Muscle layer of duodenum (tissue), 2 donors: Measurements from ENCODE around the gene STXBP5.

ENCODE experiments used
- H3K27ac ChIP-seq: one replicate; pipeline ENCODE4 v1.7.0; 2013; ENCODE audit warnings: mild to moderate bottlenecking, low read length
- H3K27me3 ChIP-seq: one replicate; pipeline ENCODE4 v1.7.0; 2013; ENCODE audit warnings: low read depth, mild to moderate bottlenecking, control low read depth, low read length
- H3K36me3 ChIP-seq, 2 donors: one replicate each; pipeline ENCODE4 v1.7.0; 2013; ENCODE audit warnings: low read length in 2 of 2, control low read depth in 1 of 2, mild to moderate bottlenecking in 1 of 2; ENCODE audit not compliant: insufficient read depth in 2 of 2, control insufficient read depth in 1 of 2
- H3K4me1 ChIP-seq, 2 donors: one replicate each; pipeline ENCODE4 v1.7.0; 2013; ENCODE audit warnings: low read length in 2 of 2, mild to moderate bottlenecking in 2 of 2, control low read depth in 1 of 2, moderate library complexity in 1 of 2; ENCODE audit not compliant: insufficient read depth in 2 of 2, control insufficient read depth in 1 of 2
- H3K4me3 ChIP-seq, 2 donors: one replicate each; pipeline ENCODE4 v1.7.0; 2013; ENCODE audit warnings: low read length in 2 of 2, low read depth in 1 of 2, mild to moderate bottlenecking in 1 of 2
- H3K9me3 ChIP-seq, 2 donors: one replicate each; pipeline ENCODE4 v1.7.0; 2013; ENCODE audit warnings: low read length in 2 of 2, control low read depth in 1 of 2, mild to moderate bottlenecking in 1 of 2; ENCODE audit not compliant: control insufficient read depth in 1 of 2
- donor health status: healthy.

Gene STXBP5

DNA sequence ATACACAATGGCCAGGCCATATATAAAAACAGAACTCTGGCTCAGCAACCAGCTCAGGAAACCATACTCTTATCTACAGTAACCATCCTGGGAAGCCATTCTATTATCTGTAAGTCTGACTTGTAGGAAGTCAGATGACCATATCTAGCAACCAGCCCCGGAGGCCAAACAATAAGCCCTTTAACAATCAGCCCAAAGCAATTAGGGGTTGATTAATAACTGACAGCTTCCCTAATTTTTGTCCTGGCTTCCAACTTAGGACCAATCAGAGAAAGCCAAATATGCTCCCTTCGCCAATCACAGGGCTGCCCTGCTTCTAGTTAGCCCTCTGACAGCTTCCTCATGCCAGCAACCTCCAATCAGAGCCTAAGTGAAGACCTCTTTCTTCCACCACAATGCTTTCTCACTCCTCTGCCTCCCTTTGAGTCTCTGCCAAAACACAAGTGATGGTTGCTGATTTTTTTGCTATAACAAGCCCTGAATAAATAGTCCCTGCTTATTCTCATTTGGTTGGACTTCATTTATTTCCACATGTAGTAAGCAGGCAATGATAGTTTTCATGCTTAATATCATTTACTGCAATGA lies 37.8 kb upstream of the STXBP5 start:
- Histone ChIP-seq H3K36me3 (no peaks in the 10 kb centered on the region), H3K4me1 (no peaks in the 10 kb centered on the region), H3K27ac (no peak overlapping the region), H3K9me3 (no peaks in the 10 kb centered on the region), H3K4me3 (no peak overlapping the region), H3K27me3 (no peaks in the 10 kb centered on the region)

DNA sequence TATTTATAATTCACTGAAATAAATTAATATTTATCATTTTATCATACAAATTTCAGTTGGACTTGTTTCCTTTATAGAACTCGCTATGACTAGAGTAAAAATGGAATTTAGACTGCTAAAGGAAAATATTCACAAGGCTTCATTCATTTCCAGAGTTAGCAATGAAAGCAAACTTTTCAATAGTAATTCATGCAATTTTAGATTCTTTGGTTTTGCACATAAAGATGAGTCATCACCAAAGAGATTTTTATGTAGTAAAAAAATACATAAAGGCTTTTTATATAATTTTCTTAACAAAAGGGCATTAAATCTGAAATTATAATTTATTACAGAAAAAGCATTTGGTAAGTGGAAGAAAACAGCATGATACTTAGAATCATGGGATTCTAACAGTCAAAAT lies 37.2 kb upstream of the STXBP5 start:
- Histone ChIP-seq H3K9me3 (no peaks in the 10 kb centered on the region), H3K4me1 (no peaks in the 10 kb centered on the region), H3K27ac (no peak overlapping the region), H3K4me3 (no peak overlapping the region), H3K36me3 (no peaks in the 10 kb centered on the region), H3K27me3 (no peaks in the 10 kb centered on the region)

DNA sequence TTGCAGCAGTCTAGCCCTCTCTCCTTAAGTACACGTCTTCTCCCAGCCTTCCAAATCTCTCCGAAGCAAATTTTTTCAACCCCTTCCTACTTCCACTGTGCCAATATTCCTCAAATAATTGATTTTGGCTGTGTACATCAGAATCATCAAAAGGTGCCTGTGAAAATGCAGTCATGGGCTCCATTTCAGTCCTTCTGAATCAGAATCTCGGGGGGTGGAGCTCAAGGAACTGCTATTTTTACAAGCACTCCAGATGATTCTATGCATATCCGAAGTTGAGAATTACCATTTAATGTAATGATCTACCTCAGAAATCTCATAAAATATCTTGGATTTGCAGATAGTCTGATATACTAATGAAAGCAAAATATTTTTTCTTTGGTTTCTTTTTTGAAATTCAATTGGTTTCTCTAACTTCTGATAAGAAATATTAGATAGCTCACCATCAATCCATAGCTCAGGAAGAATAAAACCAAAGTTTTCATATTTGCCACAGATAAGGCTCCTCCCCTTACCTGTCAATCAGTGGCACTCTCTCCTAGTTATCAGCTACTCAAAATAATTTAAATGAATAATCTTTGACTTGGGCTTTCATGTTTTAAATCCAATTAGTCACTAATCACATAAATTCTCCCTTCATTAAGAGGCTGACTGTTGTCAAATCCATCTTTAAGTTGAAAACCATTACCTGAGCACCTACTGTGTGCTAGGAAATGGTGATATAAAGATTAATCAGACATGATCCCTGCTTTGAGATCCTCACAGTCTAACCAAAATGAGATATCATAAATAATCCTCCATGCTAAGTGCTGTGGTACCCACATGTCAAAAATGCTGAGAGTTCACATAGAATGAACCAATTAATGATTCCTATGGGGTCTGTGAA lies 36.4 kb upstream of the STXBP5 start:
- Histone ChIP-seq H3K4me3 (no peak overlapping the region), H3K9me3 (no peaks in the 10 kb centered on the region), H3K4me1 (no peaks in the 10 kb centered on the region), H3K27ac (no peak overlapping the region), H3K36me3 (no peaks in the 10 kb centered on the region), H3K27me3 (no peaks in the 10 kb centered on the region)

DNA sequence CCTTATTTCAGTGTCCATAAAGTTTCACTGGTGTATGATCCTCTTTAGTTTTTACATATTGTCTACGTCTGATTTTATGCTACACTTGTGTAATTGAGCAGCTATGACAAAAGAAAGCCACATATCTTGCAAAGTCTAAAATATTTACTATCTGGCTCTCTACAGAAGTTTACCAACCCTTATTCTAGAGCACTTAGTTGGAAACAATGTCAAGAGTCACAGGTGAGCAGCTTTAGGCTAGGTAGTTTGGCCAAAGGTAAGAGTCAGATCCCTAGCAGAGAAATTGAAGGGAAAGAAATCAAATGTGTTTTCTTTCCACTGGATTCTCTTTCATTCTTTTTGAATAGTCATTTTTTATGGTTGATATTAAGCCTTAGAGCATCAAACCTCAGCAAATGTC lies 34.7 kb upstream of the STXBP5 start:
- Histone ChIP-seq H3K27me3 (no peaks in the 10 kb centered on the region), H3K27ac (no peak overlapping the region), H3K36me3 (no peaks in the 10 kb centered on the region), H3K4me1 (no peaks in the 10 kb centered on the region), H3K9me3 (no peaks in the 10 kb centered on the region), H3K4me3 (no peak overlapping the region)

DNA sequence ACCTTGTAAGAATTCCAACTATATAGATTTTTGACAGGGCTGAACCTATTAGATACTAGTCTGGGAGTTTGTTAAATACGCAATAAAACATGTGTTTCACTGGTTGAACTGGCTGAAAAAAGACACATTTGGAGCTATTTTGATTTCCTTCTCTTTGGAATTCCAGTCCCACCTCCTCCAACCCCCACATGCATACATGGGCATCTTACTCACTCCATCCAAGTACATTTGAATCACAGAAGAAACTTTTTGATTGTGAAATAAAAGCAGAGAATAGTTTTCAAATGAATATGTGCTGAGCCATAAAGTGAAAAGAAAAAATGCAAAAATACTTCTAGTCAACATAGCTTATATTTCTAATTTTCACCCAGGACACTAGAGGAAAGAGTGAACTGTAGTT lies 33.9 kb upstream of the STXBP5 start:
- no peaks in the 10 kb centered on the region for H3K36me3 ChIP-seq

DNA sequence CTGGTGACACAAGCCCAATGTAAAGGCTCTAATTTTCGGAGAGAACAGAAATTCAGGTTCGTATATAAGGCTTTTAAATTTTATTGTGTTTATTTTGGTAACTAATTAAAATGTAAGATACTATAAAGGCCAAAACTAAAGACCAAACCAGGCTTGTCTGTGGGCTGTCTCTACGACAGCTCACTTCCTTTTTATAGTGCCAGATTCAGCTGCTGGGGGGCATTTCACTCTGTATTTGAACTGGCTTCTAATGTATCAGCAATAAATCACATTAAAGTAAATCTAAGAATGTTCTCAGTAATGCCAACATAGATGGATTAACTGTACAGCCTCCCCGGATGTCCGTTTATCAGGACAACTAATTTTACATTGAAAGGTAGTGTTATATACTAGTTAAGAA lies 31.1 kb upstream of the STXBP5 start:
- no peaks in the 10 kb centered on the region for H3K4me1 ChIP-seq

More for the DNA sequence above, 33.9 kb upstream of the STXBP5 start:
- H3K4me1 ChIP-seq: no peaks in the 10 kb centered on the region
- no peak overlapping the region for H3K27ac ChIP-seq
- no peak overlapping the region for H3K4me3 ChIP-seq
- H3K9me3 ChIP-seq: no peaks in the 10 kb centered on the region
- no peaks in the 10 kb centered on the region for H3K27me3 ChIP-seq

DNA sequence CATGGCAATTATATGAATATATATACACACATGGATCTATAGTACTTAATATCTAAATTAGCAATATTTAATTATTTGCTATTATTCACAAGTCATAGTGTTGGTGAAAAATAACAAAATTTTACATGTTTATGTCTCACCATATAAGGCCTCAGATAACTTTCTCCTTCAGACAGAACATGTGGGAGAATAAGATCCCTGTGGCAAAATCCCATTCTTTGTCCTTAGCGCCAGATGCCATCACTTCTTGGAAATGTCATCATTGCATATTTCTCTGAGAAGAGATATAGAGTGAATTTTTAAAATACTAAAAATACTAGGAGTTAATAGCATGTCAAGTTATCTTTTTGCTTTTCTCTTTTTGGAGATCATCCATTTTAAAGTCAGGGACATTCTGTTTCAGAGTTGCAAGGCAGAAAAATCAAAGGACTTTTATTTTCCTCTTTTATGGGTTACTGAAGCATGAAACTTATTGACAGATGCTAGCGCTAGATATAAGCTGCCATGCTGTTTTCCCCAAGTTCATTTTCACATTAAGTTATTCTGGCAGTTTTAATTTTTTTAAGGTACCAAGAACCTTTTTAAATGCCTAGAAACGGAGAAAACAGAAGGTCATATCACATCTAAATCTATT lies 30.4 kb upstream of the STXBP5 start:
- no peaks in the 10 kb centered on the region for H3K9me3 ChIP-seq
- H3K36me3 ChIP-seq: no peaks in the 10 kb centered on the region
- H3K27me3 ChIP-seq: no peaks in the 10 kb centered on the region
- no peaks in the 10 kb centered on the region for H3K4me1 ChIP-seq
- no peak overlapping the region for H3K27ac ChIP-seq
- no peak overlapping the region for H3K4me3 ChIP-seq

More for the DNA sequence above, 31.1 kb upstream of the STXBP5 start:
- no peaks in the 10 kb centered on the region for H3K9me3 ChIP-seq
- H3K27me3 ChIP-seq: no peaks in the 10 kb centered on the region
- no peak overlapping the region for H3K27ac ChIP-seq
- no peak overlapping the region for H3K4me3 ChIP-seq
- no peaks in the 10 kb centered on the region for H3K36me3 ChIP-seq

DNA sequence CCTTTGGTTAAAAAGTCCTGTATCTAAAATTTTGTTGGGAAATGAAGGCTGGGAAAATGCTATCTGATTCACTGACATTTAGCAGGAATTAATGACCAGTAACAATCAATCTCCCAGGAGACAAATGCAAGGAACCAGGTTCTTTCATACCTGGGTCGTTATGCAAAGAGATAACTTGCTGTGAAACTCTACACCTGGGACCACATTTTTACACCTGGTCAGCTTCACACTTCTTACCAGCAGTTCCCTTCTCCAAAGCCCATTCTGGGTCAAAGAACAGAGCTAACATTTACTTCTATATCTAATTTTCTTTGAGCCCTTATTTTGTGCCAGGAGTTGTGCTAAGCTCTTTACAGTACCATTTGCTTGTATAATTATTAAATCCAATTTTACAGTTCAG lies 27.4 kb upstream of the STXBP5 start:
- H3K27ac ChIP-seq: no peak overlapping the region
- H3K9me3 ChIP-seq: no peaks in the 10 kb centered on the region
- no peaks in the 10 kb centered on the region for H3K36me3 ChIP-seq
- no peak overlapping the region for H3K4me3 ChIP-seq
- H3K4me1 ChIP-seq: no peaks in the 10 kb centered on the region
- H3K27me3 ChIP-seq: no peaks in the 10 kb centered on the region

DNA sequence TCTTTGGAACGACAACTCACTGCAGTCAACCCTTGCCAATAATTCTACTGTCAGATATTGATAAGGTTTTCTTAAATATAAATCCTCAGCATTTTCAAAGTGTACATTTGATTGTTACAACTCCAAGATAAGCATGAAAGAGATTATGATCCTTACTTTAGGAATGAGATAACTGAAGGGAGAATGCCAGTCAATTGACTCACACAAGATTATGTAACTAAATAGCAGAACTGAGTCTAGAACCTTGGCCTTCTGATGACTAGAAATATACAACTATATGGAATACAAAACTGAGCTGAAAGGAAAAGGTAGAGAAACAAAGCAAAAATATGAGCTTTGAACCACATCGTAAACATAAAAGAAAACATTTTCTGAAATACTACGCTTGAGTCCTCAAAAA lies 26.9 kb upstream of the STXBP5 start:
- Histone ChIP-seq H3K36me3 (no peaks in the 10 kb centered on the region), H3K4me1 (no peaks in the 10 kb centered on the region), H3K9me3 (no peaks in the 10 kb centered on the region), H3K27me3 (no peaks in the 10 kb centered on the region), H3K27ac (no peak overlapping the region), H3K4me3 (no peak overlapping the region)

DNA sequence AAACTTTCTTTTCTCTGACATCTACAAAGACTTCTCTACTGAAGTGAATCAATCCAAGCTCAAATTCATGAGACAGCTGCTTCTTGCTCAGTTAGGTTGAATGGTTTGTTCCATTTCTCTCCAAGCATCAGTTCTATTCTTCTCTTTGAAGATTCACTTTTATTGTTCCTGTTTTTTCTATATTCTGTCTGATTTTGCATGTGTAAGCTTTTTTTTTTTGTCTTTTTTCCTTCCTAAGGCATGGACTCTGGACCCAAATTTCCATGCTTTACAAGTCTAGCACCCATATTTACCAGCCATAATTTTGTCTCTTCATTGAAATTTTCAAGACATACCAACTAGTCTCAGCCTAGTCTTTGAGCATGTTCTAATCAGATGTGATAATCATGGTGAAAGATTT lies 25.9 kb upstream of the STXBP5 start:
- Histone ChIP-seq H3K27me3 (no peaks in the 10 kb centered on the region), H3K36me3 (no peaks in the 10 kb centered on the region), H3K27ac (no peak overlapping the region), H3K4me1 (no peaks in the 10 kb centered on the region), H3K9me3 (no peaks in the 10 kb centered on the region), H3K4me3 (no peak overlapping the region)

DNA sequence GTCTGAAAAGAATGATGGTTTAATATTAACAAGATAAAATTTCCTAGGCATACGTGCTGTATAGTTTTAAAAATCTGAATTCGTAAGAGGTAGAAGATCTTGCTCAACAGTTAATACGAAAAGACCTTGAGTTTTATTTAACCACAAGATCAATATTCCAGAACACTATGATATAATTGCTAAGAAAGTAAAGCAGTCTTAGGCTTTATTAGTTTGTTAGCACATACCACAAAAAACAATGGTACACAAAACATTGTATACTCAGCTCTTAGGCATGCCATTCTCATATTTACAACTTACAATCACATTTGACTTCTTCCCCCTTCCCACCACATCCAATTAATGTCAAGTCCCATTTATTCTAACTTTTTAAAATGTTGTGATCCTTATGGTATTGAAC lies 24.4 kb upstream of the STXBP5 start:
- no peak overlapping the region for H3K27ac ChIP-seq
- H3K4me1 ChIP-seq: no peaks in the 10 kb centered on the region
- H3K4me3 ChIP-seq: no peak overlapping the region
- no peaks in the 10 kb centered on the region for H3K9me3 ChIP-seq
- H3K27me3 ChIP-seq: no peaks in the 10 kb centered on the region
- H3K36me3 ChIP-seq: no peaks in the 10 kb centered on the region
